ENCODE results near the gene TAS2R40. TPM values are rescaled to one million over a fixed set of nuclear protein-coding genes. Genes with fewer than 3 reads are reported as not detected.

The TAS2R40 gene
- polyA plus RNA-seq, 1 of the 3 experiments (the other 2 are of a cell fraction): not detected

DNA sequence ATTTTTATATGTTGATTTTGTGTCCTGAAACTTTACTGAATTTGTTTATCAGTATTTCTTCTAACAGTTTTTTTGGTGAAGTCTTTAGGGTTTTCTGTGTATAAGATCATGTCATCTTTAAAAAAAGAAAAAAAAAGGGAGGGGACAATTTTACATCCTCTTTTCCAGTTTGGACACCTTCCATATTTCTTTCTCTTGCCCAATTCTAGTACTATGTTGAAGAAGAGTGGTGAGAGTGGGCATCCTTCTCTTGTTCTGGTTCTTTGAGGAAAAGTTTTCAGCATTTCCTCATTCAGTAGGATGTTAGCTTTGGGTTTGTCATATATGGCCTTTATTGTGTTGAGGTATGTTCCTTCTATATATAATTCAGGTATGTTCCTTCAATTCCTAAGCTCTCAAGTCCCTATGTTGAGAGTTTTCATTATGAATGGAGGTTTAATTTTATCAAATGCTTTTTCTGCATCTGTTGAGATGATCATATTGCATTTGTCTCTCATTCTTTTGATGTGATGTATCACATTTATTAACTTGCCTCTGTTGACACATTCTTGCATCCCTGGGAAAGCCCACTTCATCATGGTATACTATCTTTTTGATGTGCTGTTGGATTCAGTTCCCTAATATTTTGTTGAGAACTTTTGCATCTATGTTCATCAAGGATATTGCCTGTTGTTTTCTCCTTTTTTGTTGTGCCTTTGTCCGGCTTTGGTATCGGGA is 12.1 kb downstream of the TAS2R40 start:
- peaks cover 35% of the 10 kb centered on the region for H3K9me3 ChIP-seq
- no peaks in the 10 kb centered on the region for H3K9me2 ChIP-seq
- no peak overlapping the region for H3K4me2 ChIP-seq
- no peaks in the 10 kb centered on the region for H4K20me1 ChIP-seq (ENCODE audit: insufficient read depth)
- POLR2A ChIA-PET: no interaction called here
- no peaks in the 10 kb centered on the region for H3K36me3 ChIP-seq (replicated peaks in 1 of 2; ENCODE audit: control insufficient read depth in 1 of 2, insufficient read depth in 2 of 2, low read length in 1 of 2)
- H3K4me3 ChIP-seq (ENCODE audit: low read depth in 2 of 2, low read length in 1 of 2): no peak overlapping the region
- no peaks in the 10 kb centered on the region for H3K27me3 ChIP-seq (ENCODE audit: insufficient read depth)
- no peak for DNase-seq
- H3K79me2 ChIP-seq (ENCODE audit: insufficient read depth): no peaks in the 10 kb centered on the region
- H3K9ac ChIP-seq: no peak overlapping the region
- 94% methylated on average over 2 of the region's 2 CpGs for WGBS (ENCODE audit: low lambda C conversion rate)
- no peak overlapping the region for H3K27ac ChIP-seq (ENCODE audit: low read depth in 2 of 2, low read length in 1 of 2)
- TF ChIP-seq, protein P1, sequence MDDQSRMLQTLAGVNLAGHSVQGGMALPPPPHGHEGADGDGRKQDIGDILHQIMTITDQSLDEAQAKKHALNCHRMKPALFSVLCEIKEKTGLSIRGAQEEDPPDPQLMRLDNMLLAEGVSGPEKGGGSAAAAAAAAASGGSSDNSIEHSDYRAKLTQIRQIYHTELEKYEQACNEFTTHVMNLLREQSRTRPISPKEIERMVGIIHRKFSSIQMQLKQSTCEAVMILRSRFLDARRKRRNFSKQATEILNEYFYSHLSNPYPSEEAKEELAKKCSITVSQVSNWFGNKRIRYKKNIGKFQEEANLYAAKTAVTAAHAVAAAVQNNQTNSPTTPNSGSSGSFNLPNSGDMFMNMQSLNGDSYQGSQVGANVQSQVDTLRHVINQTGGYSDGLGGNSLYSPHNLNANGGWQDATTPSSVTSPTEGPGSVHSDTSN (IDR thresholded peaks at IDR 0.05): no peak
- TF ChIP-seq YY1 (IDR thresholded peaks at IDR 0.05; ENCODE audit: low read depth) (no peak), RCOR1 (IDR thresholded peaks at IDR 0.05; ENCODE audit: low read length) (no peak), EP300 (IDR thresholded peaks at IDR 0.05; ENCODE audit: borderline replicate concordance in 1 of 2, low read depth in 1 of 2, low read length in 1 of 2) (no peak), ELF1 (IDR thresholded peaks at IDR 0.05) (no peak), CHD2 (IDR thresholded peaks at IDR 0.05; ENCODE audit: low read length, partially characterized antibody) (no peak), RAD21 (IDR thresholded peaks at IDR 0.05; ENCODE audit: low read length) (no peak), GABPA (IDR thresholded peaks at IDR 0.05; ENCODE audit: low read depth) (no peak), POLR2AphosphoS5 (IDR thresholded peaks at IDR 0.05; ENCODE audit: low read depth, low read length) (no peak), TEAD4 (IDR thresholded peaks at IDR 0.05; ENCODE audit: borderline replicate concordance, insufficient read depth) (no peak), RFX5 (IDR thresholded peaks at IDR 0.05; ENCODE audit: low read length) (no peak)
- TF ChIP-seq, protein P2, sequence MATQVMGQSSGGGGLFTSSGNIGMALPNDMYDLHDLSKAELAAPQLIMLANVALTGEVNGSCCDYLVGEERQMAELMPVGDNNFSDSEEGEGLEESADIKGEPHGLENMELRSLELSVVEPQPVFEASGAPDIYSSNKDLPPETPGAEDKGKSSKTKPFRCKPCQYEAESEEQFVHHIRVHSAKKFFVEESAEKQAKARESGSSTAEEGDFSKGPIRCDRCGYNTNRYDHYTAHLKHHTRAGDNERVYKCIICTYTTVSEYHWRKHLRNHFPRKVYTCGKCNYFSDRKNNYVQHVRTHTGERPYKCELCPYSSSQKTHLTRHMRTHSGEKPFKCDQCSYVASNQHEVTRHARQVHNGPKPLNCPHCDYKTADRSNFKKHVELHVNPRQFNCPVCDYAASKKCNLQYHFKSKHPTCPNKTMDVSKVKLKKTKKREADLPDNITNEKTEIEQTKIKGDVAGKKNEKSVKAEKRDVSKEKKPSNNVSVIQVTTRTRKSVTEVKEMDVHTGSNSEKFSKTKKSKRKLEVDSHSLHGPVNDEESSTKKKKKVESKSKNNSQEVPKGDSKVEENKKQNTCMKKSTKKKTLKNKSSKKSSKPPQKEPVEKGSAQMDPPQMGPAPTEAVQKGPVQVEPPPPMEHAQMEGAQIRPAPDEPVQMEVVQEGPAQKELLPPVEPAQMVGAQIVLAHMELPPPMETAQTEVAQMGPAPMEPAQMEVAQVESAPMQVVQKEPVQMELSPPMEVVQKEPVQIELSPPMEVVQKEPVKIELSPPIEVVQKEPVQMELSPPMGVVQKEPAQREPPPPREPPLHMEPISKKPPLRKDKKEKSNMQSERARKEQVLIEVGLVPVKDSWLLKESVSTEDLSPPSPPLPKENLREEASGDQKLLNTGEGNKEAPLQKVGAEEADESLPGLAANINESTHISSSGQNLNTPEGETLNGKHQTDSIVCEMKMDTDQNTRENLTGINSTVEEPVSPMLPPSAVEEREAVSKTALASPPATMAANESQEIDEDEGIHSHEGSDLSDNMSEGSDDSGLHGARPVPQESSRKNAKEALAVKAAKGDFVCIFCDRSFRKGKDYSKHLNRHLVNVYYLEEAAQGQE (IDR thresholded peaks at IDR 0.05; ENCODE audit: low read depth, low read length): no peak
- TF ChIP-seq, protein P3, sequence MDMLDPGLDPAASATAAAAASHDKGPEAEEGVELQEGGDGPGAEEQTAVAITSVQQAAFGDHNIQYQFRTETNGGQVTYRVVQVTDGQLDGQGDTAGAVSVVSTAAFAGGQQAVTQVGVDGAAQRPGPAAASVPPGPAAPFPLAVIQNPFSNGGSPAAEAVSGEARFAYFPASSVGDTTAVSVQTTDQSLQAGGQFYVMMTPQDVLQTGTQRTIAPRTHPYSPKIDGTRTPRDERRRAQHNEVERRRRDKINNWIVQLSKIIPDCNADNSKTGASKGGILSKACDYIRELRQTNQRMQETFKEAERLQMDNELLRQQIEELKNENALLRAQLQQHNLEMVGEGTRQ (IDR thresholded peaks at IDR 0.05; ENCODE audit: borderline replicate concordance, low read depth, low read length): no peak
- TF ChIP-seq, protein P4, sequence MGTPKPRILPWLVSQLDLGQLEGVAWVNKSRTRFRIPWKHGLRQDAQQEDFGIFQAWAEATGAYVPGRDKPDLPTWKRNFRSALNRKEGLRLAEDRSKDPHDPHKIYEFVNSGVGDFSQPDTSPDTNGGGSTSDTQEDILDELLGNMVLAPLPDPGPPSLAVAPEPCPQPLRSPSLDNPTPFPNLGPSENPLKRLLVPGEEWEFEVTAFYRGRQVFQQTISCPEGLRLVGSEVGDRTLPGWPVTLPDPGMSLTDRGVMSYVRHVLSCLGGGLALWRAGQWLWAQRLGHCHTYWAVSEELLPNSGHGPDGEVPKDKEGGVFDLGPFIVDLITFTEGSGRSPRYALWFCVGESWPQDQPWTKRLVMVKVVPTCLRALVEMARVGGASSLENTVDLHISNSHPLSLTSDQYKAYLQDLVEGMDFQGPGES (IDR thresholded peaks at IDR 0.05; ENCODE audit: low read depth, low read length): no peak
- TF ChIP-seq, protein P5, sequence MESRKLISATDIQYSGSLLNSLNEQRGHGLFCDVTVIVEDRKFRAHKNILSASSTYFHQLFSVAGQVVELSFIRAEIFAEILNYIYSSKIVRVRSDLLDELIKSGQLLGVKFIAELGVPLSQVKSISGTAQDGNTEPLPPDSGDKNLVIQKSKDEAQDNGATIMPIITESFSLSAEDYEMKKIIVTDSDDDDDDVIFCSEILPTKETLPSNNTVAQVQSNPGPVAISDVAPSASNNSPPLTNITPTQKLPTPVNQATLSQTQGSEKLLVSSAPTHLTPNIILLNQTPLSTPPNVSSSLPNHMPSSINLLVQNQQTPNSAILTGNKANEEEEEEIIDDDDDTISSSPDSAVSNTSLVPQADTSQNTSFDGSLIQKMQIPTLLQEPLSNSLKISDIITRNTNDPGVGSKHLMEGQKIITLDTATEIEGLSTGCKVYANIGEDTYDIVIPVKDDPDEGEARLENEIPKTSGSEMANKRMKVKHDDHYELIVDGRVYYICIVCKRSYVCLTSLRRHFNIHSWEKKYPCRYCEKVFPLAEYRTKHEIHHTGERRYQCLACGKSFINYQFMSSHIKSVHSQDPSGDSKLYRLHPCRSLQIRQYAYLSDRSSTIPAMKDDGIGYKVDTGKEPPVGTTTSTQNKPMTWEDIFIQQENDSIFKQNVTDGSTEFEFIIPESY (IDR thresholded peaks at IDR 0.05; ENCODE audit: borderline replicate concordance, low read depth): no peak
- no peaks in the 10 kb centered on the region for H3F3A ChIP-seq (replicated peaks; ENCODE audit: insufficient read depth)
- no peak overlapping the region for H2AFZ ChIP-seq (ENCODE audit: low read depth)
- CTCF ChIA-PET: interaction anchor here (0.6 to 2.7 kb wide), 2 partner anchors 19 to 46 kb away, joined by 3 to 14 read pairs; no protein-coding TSS in a partner anchor
- peaks cover 2 to 4% of the 10 kb centered on the region in 2 experiments; a peak in 2 of 4 replicates for H3K4me1 ChIP-seq (ENCODE audit: control insufficient read depth in 1 of 2, insufficient read depth in 2 of 2, low read depth in 1 of 2, low read length in 1 of 2)

Measured in SK-N-SH (cell line).